ENCODE measurements around the gene AFG1L.

DNA sequence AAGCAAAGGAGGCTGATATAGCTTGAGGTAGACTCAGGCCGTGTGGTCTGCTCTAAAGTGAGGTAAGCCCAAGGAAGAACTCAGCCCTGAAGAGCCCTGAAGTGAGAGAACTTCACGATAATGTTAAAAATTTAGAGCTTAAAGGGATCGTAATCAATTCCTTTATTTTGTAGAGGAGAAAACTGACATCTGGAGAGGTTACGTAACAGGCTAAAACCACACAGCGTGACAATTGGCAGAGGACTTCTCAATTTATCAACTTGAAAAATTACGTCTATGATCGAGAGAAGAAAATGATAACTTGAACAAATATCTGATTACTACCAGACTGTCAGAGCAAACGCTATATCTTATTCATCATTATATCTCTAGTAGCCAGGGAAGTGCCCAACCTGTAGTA, 144.1 kb downstream of the AFG1L start:
- no peak for TF ChIP-seq CTCF (IDR thresholded peaks at IDR 0.05; ENCODE audit: insufficient read depth, low read length)
- TF ChIP-seq REST (IDR thresholded peaks at IDR 0.05; ENCODE audit: insufficient replicate concordance, low read depth), result no peak
- TF ChIP-seq POLR2AphosphoS5 (IDR thresholded peaks at IDR 0.05; ENCODE audit: low read depth), result no peak; the same call in 1 of the 2 replicates

All from HL-60 (cell line).